IMR-90 (cell line): ENCODE measurements around the gene PI16. TPM values are rescaled to one million over a fixed set of nuclear protein-coding genes. Genes with fewer than 3 reads are reported as not detected.
A peak's percentile ranks its signal among the peaks of the same experiment; 100 is the strongest.

Source experiments
- ATAC-seq: fragments of 200-7000 bp; cut with Tn5 transposase; 2 replicates; pipeline ENCODE4 v1.9.1; 2020; ENCODE audit warnings: low read depth, mild to moderate bottlenecking, moderate library complexity
- BruUV-seq: library from RNA; stranded (reverse); fragments of 400-500 nt; replicated peaks from 2 replicates; lab custom pipeline; 2021; lab: Mats Ljungman, UMichigan
- CTCF ChIA-PET: fragments of 300-600 bp; formaldehyde crosslinking; extraction: SDS; loops from one replicate; lab custom pipeline; 2021; ENCODE audit warnings: antibody characterized with exemption; lab: Yijun Ruan, JAX
- POLR2A ChIA-PET: fragments of 300-600 bp; sonication (Branson Sonifier 250); formaldehyde crosslinking; loops from one replicate; lab custom pipeline; 2022; ENCODE audit warnings: antibody characterized with exemption; ENCODE audit not compliant: unreplicated experiment; lab: Charles Lee
- DNase-seq: peaks from one replicate; pipeline ENCODE4 v3.0.0; 2013
- H2AFZ ChIP-seq: replicated peaks from 2 replicates; pipeline ENCODE3; 2013; ENCODE audit warnings: low read length, mild to moderate bottlenecking; ENCODE audit not compliant: poor library complexity
- H2AK5ac ChIP-seq: 2 replicates; pipeline ENCODE4 v1.6.1; 2013; ENCODE audit warnings: low read depth, low read length, inconsistent platforms
- H2AK9ac ChIP-seq: replicated peaks from 2 replicates; pipeline ENCODE3; 2013; ENCODE audit warnings: mild to moderate bottlenecking, low read depth, low read length, moderate library complexity; ENCODE audit not compliant: poor library complexity
- H2BK120ac ChIP-seq: 2 replicates; pipeline ENCODE4 v1.6.1; 2013; ENCODE audit warnings: low read depth, low read length, inconsistent platforms
- H2BK15ac ChIP-seq: 3 replicates; pipeline ENCODE4 v1.6.1; 2013; ENCODE audit warnings: low read depth, low read length, inconsistent platforms
- H2BK20ac ChIP-seq: 2 replicates; pipeline ENCODE4 v1.6.1; 2013; ENCODE audit warnings: low read depth, mild to moderate bottlenecking, inconsistent platforms, low read length, moderate library complexity
- H2BK5ac ChIP-seq: 2 replicates; pipeline ENCODE4 v1.6.1; 2013; ENCODE audit warnings: mild to moderate bottlenecking, low read depth, low read length, inconsistent platforms; ENCODE audit not compliant: poor library complexity, severe bottlenecking
- H3K14ac ChIP-seq: replicated peaks from 2 replicates; pipeline ENCODE4 v1.6.1; 2013; ENCODE audit warnings: low read depth, low read length, inconsistent platforms
- H3K18ac ChIP-seq: 2 replicates; pipeline ENCODE4 v1.6.1; 2013; ENCODE audit warnings: low read depth, low read length, control low read depth
- H3K23ac ChIP-seq: 2 replicates; pipeline ENCODE4 v1.6.1; 2013; ENCODE audit warnings: low read depth, low read length, inconsistent platforms
- H3K27ac ChIP-seq: 2 replicates; pipeline ENCODE4 v1.5.1; 2013; ENCODE audit warnings: mild to moderate bottlenecking, control low read depth, low read length; ENCODE audit not compliant: insufficient read depth
- H3K27me3 ChIP-seq: 2 replicates; pipeline ENCODE4 v1.6.1; 2013; ENCODE audit warnings: low read length; ENCODE audit not compliant: control insufficient read depth, insufficient read depth
- H3K36me3 ChIP-seq: 2 replicates; pipeline ENCODE4 v1.6.1; 2013; ENCODE audit warnings: low read length, mixed read lengths; ENCODE audit not compliant: control insufficient read depth, insufficient read depth
- H3K4ac ChIP-seq: 2 replicates; pipeline ENCODE4 v1.6.1; 2013; ENCODE audit warnings: low read depth, low read length, inconsistent platforms
- H3K4me1 ChIP-seq: 2 replicates; pipeline ENCODE4 v1.6.1; 2013; ENCODE audit warnings: low read length, mixed read lengths; ENCODE audit not compliant: control insufficient read depth, insufficient read depth
- H3K4me2 ChIP-seq: 2 replicates; pipeline ENCODE4 v1.6.1; 2013; ENCODE audit warnings: low read depth, mild to moderate bottlenecking, control low read depth, low read length, moderate library complexity
- H3K4me3 ChIP-seq: 2 replicates; pipeline ENCODE4 v1.5.1; 2013; ENCODE audit warnings: low read depth, mild to moderate bottlenecking, control low read depth, low read length, moderate library complexity; ENCODE audit not compliant: insufficient read depth
- H3K56ac ChIP-seq: 2 replicates; pipeline ENCODE4 v1.6.1; 2013; ENCODE audit warnings: low read length, inconsistent platforms; ENCODE audit not compliant: insufficient read depth; ENCODE audit errors: extremely low read depth
- H3K79me1 ChIP-seq, 2 experiments: 2 replicates each; pipeline ENCODE4 v1.6.1; 2013; ENCODE audit warnings: low read length in 2 of 2, inconsistent platforms in 1 of 2, low read depth in 1 of 2
- H3K9ac ChIP-seq: 2 replicates; pipeline ENCODE4 v1.6.1; 2013; ENCODE audit warnings: low read depth, low read length, control low read depth
- H3K9me1 ChIP-seq: 2 replicates; pipeline ENCODE4 v1.6.1; 2013; ENCODE audit warnings: low read length, inconsistent platforms; ENCODE audit not compliant: insufficient read depth
- H3K9me3 ChIP-seq: 2 replicates; pipeline ENCODE4 v1.6.1; 2013; ENCODE audit warnings: low read length; ENCODE audit not compliant: control insufficient read depth, insufficient read depth
- H4K20me1 ChIP-seq: 2 replicates; pipeline ENCODE4 v1.6.1; 2013; ENCODE audit warnings: low read length, inconsistent platforms; ENCODE audit not compliant: insufficient read depth
- H4K5ac ChIP-seq: 2 replicates; pipeline ENCODE4 v1.6.1; 2013; ENCODE audit warnings: mild to moderate bottlenecking, low read depth, low read length, control low read depth
- H4K8ac ChIP-seq, 2 experiments: 2 replicates each; pipeline ENCODE4 v1.6.1; 2013; ENCODE audit warnings: low read depth in 2 of 2, low read length in 2 of 2, control low read depth in 1 of 2, inconsistent platforms in 1 of 2
- H4K91ac ChIP-seq: 2 replicates; pipeline ENCODE4 v1.6.1; 2013; ENCODE audit warnings: low read depth, low read length, inconsistent platforms; ENCODE audit not compliant: insufficient read depth
- BHLHE40 ChIP-seq: fragments of 150-350 bp; IDR thresholded peaks from 2 replicates; pipeline ENCODE4 v1.6.1; 2016; ENCODE audit warnings: mild to moderate bottlenecking, low read depth, low read length
- CEBPB ChIP-seq: IDR thresholded peaks from 2 replicates; pipeline ENCODE4 v1.6.1; 2012; ENCODE audit warnings: low read depth, low read length, improper control_type of control experiment
- SMC3 ChIP-seq: fragments of 150-350 bp; IDR thresholded peaks from 2 replicates; pipeline ENCODE4 v1.6.1; 2016; ENCODE audit warnings: low read depth, mild to moderate bottlenecking, antibody characterized with exemption, low read length, moderate library complexity
- WGBS, 2 experiments: methylation state at CpG; one replicate each; pipeline versions ENCODE4 v1.1.5 to v1.1.7; 2013; ENCODE audit warnings: missing lambda C conversion rate in 2 of 2; ENCODE audit not compliant: insufficient read length in 1 of 2; ENCODE audit errors: extremely low coverage in 2 of 2; 5-methylcytosine and 5-hydroxymethylcytosine counted together
- dilution Hi-C: fragments of 300-500 bp; cut with HindIII; formaldehyde crosslinking; loops from one replicate; pipeline ENCODE4 v1.14.3; 2018; ENCODE audit warnings: low sequenced_read_pairs; ENCODE audit not compliant: unreplicated experiment
- in situ Hi-C: fragments of 300-500 bp; cut with MboI; formaldehyde crosslinking; loops from 3 replicates; pipeline ENCODE4 v1.14.3; 2019; ENCODE audit warnings: low sequenced_read_pairs, inconsistent platforms, mixed read lengths
- intact Hi-C: fragments of 100-400 bp; cut with micrococcal nuclease; formaldehyde crosslinking; loops from 2 replicates; pipeline ENCODE4 v1.10.0; 2022
- polyA plus RNA-seq, 3 experiments: library from polyadenylated mRNA; depleted of rRNA; stranded (reverse); fragments of >200 nt; gene quantifications; 2 replicates each; pipeline ENCODE4 v1.2.3, GENCODE V29; 2012; ENCODE audit warnings: low replicate concordance in 1 of 3
- total RNA-seq: library from RNA; depleted of rRNA; stranded (reverse); fragments of >200 nt; gene quantifications from 2 replicates; pipeline ENCODE4 v1.2.3, GENCODE V29; 2012
- TF ChIP-seq, protein P1 (sequence below): conservative IDR thresholded peaks from 2 replicates; pipeline ENCODE4 v1.5.1; 2012; ENCODE audit warnings: mild to moderate bottlenecking, low read depth, low read length, improper control_type of control experiment

PI16 gene
- total and polyA plus RNA-seq, 2 of the 4 experiments (the other 2 are of a cell fraction), result 0.21 TPM; not detected in 1

DNA sequence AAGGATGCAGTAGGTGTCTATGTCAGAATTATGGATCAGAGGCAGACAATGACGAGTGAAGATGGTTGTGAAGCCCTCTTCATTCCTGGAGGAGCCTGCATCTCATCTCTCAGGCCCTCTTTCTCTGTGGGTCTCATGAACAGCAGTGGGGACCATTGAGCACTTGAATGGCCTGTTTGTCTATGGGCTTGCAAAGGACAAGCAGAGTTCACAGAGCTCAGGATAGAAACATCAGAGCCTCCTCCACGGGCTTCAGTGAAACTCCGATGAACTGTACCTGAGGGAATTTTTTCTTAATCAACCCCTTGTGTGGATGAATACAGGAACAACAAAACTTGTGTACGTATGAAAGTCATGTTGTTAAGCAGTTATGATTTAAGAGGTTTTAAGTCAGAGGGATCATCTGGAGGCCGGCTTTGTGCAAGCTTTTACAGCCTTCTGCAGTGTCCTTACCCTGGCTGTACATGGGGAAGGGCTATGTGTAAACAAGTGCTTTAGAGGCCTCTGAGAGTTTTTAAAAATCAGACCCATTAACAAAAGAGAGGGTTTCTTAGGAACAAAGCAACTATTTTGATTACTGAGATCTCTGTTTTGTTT, 29.7 kb upstream of the PI16 start:
- H3K4me3 ChIP-seq, result no peak overlapping the region
- H2AK5ac ChIP-seq, result no peak overlapping the region; the same call in 1 of the 2 replicates
- peaks cover 18% of the 10 kb centered on the region for H3K36me3 ChIP-seq
- H2BK5ac ChIP-seq, result no peak overlapping the region
- WGBS, 2 experiments, result no CpG with 5 or more reads among the region's 5 CpGs
- H2AFZ ChIP-seq, result no peak overlapping the region
- H2AK9ac ChIP-seq, result no peak overlapping the region
- H3K4me2 ChIP-seq, result no peak overlapping the region
- TF ChIP-seq CEBPB, result no peak
- TF ChIP-seq, protein P1, sequence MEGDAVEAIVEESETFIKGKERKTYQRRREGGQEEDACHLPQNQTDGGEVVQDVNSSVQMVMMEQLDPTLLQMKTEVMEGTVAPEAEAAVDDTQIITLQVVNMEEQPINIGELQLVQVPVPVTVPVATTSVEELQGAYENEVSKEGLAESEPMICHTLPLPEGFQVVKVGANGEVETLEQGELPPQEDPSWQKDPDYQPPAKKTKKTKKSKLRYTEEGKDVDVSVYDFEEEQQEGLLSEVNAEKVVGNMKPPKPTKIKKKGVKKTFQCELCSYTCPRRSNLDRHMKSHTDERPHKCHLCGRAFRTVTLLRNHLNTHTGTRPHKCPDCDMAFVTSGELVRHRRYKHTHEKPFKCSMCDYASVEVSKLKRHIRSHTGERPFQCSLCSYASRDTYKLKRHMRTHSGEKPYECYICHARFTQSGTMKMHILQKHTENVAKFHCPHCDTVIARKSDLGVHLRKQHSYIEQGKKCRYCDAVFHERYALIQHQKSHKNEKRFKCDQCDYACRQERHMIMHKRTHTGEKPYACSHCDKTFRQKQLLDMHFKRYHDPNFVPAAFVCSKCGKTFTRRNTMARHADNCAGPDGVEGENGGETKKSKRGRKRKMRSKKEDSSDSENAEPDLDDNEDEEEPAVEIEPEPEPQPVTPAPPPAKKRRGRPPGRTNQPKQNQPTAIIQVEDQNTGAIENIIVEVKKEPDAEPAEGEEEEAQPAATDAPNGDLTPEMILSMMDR, result no peak
- TF ChIP-seq BHLHE40, result no peak
- TF ChIP-seq SMC3, result no peak
- H4K5ac ChIP-seq, result 0 out of 2 replicates have a peak overlapping the region, but pooled peaks have one; percentile 20
- in situ Hi-C loops (no loop called here), intact Hi-C loops (no loop called here), dilution Hi-C loops (no loop called here)
- H2BK120ac ChIP-seq, result no peak overlapping the region
- no peak overlapping the region for H4K8ac ChIP-seq
- H3K14ac ChIP-seq, result no peak overlapping the region
- DNase-seq, result no peak
- no peaks in the 10 kb centered on the region for H4K20me1 ChIP-seq
- H3K9me1 ChIP-seq, result peaks cover 19% of the 10 kb centered on the region
- no peak overlapping the region for H3K27ac ChIP-seq
- peaks cover 39% of the 10 kb centered on the region for H3K4me1 ChIP-seq
- H3K18ac ChIP-seq, result no peak overlapping the region
- no peak overlapping the region for H3K9ac ChIP-seq
- H3K56ac ChIP-seq, result no peak overlapping the region; the same call in 1 of the 2 replicates
- H3K4ac ChIP-seq, result no peak overlapping the region
- H3K9me3 ChIP-seq, result no peaks in the 10 kb centered on the region
- TSS peak; percentile 13 for BruUV-seq
- no peaks in the 10 kb centered on the region for H3K27me3 ChIP-seq
- no peak overlapping the region for H3K23ac ChIP-seq
- no peak overlapping the region for H2BK15ac ChIP-seq
- POLR2A ChIA-PET, result no interaction called here
- H2BK20ac ChIP-seq, result no peak overlapping the region; the same call in 1 of the 2 replicates
- no peak overlapping the region for H4K91ac ChIP-seq
- CTCF ChIA-PET, result no interaction called here
- peaks cover 0 to 3% of the 10 kb centered on the region in 2 experiments; a peak in 1 of 4 replicates for H3K79me1 ChIP-seq
- ATAC-seq, result no peak
